Panc1 (cell line): Measurements from ENCODE around the gene RFX2.

Source experiments
- POLR2AphosphoS5 ChIP-seq: IDR thresholded peaks from 2 replicates; pipeline ENCODE4 v1.6.1; 2012; ENCODE audit warnings: mild to moderate bottlenecking, low read depth, low read length, moderate library complexity
- REST ChIP-seq, 2 experiments: IDR thresholded peaks; 2 replicates each; pipeline ENCODE4 v1.6.1; 2011 to 2012; ENCODE audit warnings: low read depth in 2 of 2, control low read depth in 1 of 2, low read length in 1 of 2, mild to moderate bottlenecking in 1 of 2, moderate library complexity in 1 of 2; ENCODE audit not compliant: insufficient read depth in 1 of 2
- TF ChIP-seq, protein P1 (sequence below): fragments of 450-650 bp; IDR thresholded peaks from 2 replicates; pipeline ENCODE4 v1.5.1; 2017; ENCODE audit warnings: mild to moderate bottlenecking

GRCh38 chr19:5973376-5973775 lies 136.9 kb downstream of the RFX2 start:
- no peak for TF ChIP-seq POLR2AphosphoS5
- TF ChIP-seq, protein P1, sequence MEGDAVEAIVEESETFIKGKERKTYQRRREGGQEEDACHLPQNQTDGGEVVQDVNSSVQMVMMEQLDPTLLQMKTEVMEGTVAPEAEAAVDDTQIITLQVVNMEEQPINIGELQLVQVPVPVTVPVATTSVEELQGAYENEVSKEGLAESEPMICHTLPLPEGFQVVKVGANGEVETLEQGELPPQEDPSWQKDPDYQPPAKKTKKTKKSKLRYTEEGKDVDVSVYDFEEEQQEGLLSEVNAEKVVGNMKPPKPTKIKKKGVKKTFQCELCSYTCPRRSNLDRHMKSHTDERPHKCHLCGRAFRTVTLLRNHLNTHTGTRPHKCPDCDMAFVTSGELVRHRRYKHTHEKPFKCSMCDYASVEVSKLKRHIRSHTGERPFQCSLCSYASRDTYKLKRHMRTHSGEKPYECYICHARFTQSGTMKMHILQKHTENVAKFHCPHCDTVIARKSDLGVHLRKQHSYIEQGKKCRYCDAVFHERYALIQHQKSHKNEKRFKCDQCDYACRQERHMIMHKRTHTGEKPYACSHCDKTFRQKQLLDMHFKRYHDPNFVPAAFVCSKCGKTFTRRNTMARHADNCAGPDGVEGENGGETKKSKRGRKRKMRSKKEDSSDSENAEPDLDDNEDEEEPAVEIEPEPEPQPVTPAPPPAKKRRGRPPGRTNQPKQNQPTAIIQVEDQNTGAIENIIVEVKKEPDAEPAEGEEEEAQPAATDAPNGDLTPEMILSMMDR = no peak
- no peak for TF ChIP-seq REST (IDR thresholded peaks at IDR 0.05; ENCODE audit: insufficient read depth in 1 of 2, low read depth in 2 of 2, low read length in 1 of 2)
